GM19193 (cell line): Measurements from ENCODE around the gene WDR89.

Source experiments
- POLR2A ChIP-seq: IDR thresholded peaks from 4 replicates; pipeline ENCODE4 v1.6.1; 2011; ENCODE audit not compliant: insufficient read depth, insufficient read length; ENCODE audit errors: extremely low read depth

Gene WDR89

DNA sequence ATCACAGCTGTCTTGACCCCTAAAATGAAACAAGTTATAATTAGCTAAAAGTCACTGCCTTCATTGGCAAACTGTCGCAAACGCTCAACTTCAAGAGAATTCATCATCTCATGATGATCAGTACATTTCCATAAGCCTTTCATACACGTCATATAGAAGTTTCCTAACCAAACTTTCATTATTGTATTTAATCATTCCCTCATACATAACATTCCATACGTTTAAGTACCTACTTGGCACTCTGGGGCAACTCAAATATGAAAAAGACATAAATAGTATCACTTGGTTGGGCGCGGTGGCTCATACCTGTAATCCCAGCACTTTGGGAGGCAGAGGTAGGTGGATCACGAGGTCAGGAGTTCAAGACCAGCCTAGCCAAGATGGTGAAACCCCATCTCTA lies 86.1 kb downstream of the WDR89 start:
- no peak for TF ChIP-seq POLR2A

DNA sequence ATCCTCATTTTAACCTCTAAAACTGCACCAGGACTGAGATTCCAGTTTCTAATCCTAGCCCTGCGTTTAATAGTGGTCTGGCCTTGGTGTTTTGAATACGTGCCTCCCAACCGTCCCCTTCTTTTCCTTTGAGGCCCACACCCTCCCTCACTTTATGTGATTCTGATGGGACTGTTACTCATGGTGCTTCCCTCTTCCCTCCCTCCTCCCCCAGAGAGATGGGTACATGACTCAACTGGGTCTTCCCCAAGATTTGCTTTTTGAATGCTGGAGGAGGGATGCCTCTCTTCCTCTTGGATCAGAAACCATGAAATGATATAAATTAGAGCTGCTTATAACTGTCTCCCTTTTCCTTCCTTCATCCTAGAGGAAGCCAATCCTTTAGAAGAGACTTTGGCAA lies 90.3 kb downstream of the WDR89 start:
- no peak for TF ChIP-seq POLR2A

DNA sequence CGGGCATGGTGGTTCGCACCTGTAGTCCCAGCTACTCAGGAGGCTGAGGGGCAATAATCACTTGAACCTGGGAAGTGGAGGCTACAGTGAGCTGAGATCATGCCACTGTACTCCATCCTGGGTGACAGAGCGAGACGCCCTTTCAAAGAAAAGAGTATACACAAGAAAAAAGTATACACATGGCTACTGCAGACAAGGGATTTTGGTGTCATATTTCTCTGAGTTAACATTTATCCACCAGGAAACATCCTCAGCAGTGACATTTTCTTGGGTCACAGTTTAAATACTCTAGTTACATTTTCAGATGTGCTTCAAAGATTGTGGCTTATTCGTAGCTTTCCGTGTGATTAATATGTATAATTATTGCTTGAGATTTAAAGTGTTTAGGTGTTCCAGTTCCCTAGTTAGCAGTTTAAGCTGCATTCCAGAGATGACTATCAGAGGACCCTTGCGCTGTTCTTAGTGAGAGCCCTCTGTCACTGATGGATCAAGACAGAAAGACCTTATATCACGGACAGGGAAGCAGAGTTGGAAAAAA lies 93.8 kb downstream of the WDR89 start:
- TF ChIP-seq POLR2A = no peak
